ENCODE results near the gene FLT3. TPM values are rescaled to one million over a fixed set of nuclear protein-coding genes. Genes with fewer than 3 reads are reported as not detected.

The FLT3 gene
- total and polyA plus RNA-seq, 9 of the 15 experiments (the other 6 are each of a cell fraction or from before 2014, with no cell fraction given), result not detected

DNA sequence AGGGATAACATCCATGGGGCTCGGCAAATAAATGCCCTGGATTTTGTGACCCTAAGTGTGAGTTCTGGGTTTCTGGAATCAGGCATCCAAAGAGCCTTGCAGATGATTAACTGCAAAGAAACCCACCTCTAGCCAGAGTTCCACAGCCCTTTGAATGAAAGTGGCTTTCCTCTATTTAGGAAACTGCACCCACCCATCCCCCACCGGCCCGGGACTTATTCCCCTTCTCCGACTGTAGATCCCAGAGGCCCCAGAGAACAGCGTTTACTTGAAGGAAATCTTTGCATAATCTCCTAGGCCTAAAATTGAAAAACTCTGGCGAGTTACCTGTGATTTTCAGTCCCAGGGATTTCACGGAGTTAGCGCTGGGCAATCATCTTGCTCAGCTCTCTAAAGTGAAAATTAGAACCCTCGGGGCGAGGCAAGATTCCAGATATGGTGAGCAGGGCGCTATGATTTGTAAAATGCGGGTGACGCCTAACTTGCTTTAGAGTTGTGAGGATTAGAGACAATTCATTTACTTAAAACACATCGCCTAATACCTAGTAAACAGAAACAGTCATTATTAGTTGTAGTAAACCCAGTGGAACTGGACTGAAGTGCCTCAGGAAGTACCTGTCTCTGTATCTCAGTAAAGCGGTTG, 121.3 kb downstream of the FLT3 start:
- no TSS peak for BruUV-seq (replicated peaks)
- WGBS (ENCODE audit: insufficient coverage, low coverage, missing lambda C conversion rate), result 6% methylated on average over 15 of the region's 15 CpGs
- Histone ChIP-seq H3K9ac (ENCODE audit: insufficient read depth in 1 of 2, low read depth in 2 of 2, low read length in 2 of 2) (no peak overlapping the region), H3K27ac (ENCODE audit: extremely low read depth, low read depth, low read length) (no peak overlapping the region), H3K4me3 (no peak overlapping the region), H3K36me3 (ENCODE audit: control insufficient read depth, insufficient read depth, low read length) (no peaks in the 10 kb centered on the region), H3K79me2 (ENCODE audit: control insufficient read depth, insufficient read depth, low read length) (no peaks in the 10 kb centered on the region), H3K4me1 (replicated peaks in 1 of 2; ENCODE audit: control insufficient read depth in 2 of 2, insufficient read depth in 2 of 2, low read length in 2 of 2) (0 out of 5 replicates have a peak, but pooled peaks cover 0 to 3% of the 10 kb centered on the region in 2 experiments), H3K27me3 (ENCODE audit: control insufficient read depth in 2 of 2, insufficient read depth in 2 of 2, low read length in 2 of 2) (peaks cover 3 to 42% of the 10 kb centered on the region in 2 experiments; a peak in 4 of 5 replicates), H3K4me2 (ENCODE audit: insufficient read depth, low read length) (no peak overlapping the region), H3K9me3 (replicated peaks; ENCODE audit: control insufficient read depth, insufficient read depth, low read depth, low read length) (no peaks in the 10 kb centered on the region), H2AFZ (ENCODE audit: low read depth, low read length) (no peak overlapping the region), H4K20me1 (replicated peaks; ENCODE audit: control insufficient read depth, insufficient read depth, low read length) (no peaks in the 10 kb centered on the region), H3K9me1 (ENCODE audit: control insufficient read depth, insufficient read depth, low read length) (no peaks in the 10 kb centered on the region)
- in situ Hi-C loops (cut with MboI) (no loop called here), intact Hi-C loops (cut with micrococcal nuclease) (no loop called here)
- DNase-seq (ENCODE audit: extremely low read depth in 1 of 4, low spot score in 3 of 4), result peak in 1 of 4 experiments; percentile 1
- CTCF ChIA-PET (ENCODE audit: low intra/inter-chr PET ratio), result no interaction called here
- no peak for FAIRE-seq
- ATAC-seq, result no peak
- TF ChIP-seq SNIP1 (IDR thresholded peaks at IDR 0.05; ENCODE audit: low read depth) (no peak), POLR2AphosphoS2 (IDR thresholded peaks at IDR 0.05; ENCODE audit: low read length) (no peak), HNRNPK (IDR thresholded peaks at IDR 0.05; ENCODE audit: low read depth, low read length, poor library complexity, severe bottlenecking) (no peak), ZNF764 (CRISPR knock-in tag; IDR thresholded peaks at IDR 0.05; ENCODE audit: low read depth) (no peak), TAF7 (tag; IDR thresholded peaks at IDR 0.05) (no peak), ILK (tag; IDR thresholded peaks at IDR 0.05; ENCODE audit: borderline replicate concordance, low read depth) (no peak), RAD21 (CRISPR knock-in tag; conservative IDR thresholded peaks at IDR 0.05 in 1 of 2, IDR thresholded peaks at IDR 0.05 in 1 of 2) (no peak), RFX7 (CRISPR knock-in tag; IDR thresholded peaks at IDR 0.05) (no peak), CTBP1 (IDR thresholded peaks at IDR 0.05; ENCODE audit: borderline replicate concordance) (no peak)
- TF ChIP-seq, protein P1, sequence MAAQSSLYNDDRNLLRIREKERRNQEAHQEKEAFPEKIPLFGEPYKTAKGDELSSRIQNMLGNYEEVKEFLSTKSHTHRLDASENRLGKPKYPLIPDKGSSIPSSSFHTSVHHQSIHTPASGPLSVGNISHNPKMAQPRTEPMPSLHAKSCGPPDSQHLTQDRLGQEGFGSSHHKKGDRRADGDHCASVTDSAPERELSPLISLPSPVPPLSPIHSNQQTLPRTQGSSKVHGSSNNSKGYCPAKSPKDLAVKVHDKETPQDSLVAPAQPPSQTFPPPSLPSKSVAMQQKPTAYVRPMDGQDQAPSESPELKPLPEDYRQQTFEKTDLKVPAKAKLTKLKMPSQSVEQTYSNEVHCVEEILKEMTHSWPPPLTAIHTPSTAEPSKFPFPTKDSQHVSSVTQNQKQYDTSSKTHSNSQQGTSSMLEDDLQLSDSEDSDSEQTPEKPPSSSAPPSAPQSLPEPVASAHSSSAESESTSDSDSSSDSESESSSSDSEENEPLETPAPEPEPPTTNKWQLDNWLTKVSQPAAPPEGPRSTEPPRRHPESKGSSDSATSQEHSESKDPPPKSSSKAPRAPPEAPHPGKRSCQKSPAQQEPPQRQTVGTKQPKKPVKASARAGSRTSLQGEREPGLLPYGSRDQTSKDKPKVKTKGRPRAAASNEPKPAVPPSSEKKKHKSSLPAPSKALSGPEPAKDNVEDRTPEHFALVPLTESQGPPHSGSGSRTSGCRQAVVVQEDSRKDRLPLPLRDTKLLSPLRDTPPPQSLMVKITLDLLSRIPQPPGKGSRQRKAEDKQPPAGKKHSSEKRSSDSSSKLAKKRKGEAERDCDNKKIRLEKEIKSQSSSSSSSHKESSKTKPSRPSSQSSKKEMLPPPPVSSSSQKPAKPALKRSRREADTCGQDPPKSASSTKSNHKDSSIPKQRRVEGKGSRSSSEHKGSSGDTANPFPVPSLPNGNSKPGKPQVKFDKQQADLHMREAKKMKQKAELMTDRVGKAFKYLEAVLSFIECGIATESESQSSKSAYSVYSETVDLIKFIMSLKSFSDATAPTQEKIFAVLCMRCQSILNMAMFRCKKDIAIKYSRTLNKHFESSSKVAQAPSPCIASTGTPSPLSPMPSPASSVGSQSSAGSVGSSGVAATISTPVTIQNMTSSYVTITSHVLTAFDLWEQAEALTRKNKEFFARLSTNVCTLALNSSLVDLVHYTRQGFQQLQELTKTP (IDR thresholded peaks at IDR 0.05; ENCODE audit: low read depth in 1 of 2, partially characterized antibody in 2 of 2), result no peak
- TF ChIP-seq, protein P2, sequence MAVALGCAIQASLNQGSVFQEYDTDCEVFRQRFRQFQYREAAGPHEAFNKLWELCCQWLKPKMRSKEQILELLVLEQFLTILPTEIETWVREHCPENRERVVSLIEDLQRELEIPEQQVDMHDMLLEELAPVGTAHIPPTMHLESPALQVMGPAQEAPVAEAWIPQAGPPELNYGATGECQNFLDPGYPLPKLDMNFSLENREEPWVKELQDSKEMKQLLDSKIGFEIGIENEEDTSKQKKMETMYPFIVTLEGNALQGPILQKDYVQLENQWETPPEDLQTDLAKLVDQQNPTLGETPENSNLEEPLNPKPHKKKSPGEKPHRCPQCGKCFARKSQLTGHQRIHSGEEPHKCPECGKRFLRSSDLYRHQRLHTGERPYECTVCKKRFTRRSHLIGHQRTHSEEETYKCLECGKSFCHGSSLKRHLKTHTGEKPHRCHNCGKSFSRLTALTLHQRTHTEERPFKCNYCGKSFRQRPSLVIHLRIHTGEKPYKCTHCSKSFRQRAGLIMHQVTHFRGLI (CRISPR knock-in tag; IDR thresholded peaks at IDR 0.05), result no peak
- POLR2A ChIA-PET, result no interaction called here

Data from K562 (cell line).